ENCODE results near the gene MEIS2. TPM values are rescaled to one million over a fixed set of nuclear protein-coding genes. Genes with fewer than 3 reads are reported as not detected.

The MEIS2 gene
- total RNA-seq, 2 experiments from 2014 or later = not detected

DNA sequence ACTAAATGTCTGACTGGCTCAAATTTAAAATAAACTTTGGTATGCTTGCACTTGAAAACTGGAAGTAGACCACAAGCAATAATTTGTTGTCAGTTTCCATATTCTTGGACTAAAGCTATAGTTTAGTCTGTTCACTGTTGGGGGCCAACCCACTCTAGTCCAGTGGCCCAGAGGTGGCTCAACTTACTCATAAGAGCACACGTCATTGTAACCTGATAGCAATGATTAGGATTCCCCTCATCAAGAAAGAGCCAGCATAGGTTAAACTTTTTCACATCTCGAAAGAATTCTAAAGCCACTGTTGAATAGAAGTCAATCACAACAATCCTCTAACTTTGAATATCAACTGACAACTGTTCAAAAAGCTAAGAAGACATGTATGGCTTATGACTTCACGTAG lies 147.0 kb downstream of the MEIS2 start:
- no peaks in the 10 kb centered on the region for H3K36me3 Mint-ChIP-seq (ENCODE audit: low read depth)
- CTCF ChIA-PET = no interaction called here
- H3K4me1 Mint-ChIP-seq = no peaks in the 10 kb centered on the region
- no peaks in the 10 kb centered on the region for H3K9me3 Mint-ChIP-seq
- DNase-seq = no peak
- no peak overlapping the region for H3K27ac Mint-ChIP-seq
- POLR2A ChIA-PET = no interaction called here
- no peaks in the 10 kb centered on the region for H3K27me3 Mint-ChIP-seq
- H3K4me3 Mint-ChIP-seq = no peak overlapping the region

DNA sequence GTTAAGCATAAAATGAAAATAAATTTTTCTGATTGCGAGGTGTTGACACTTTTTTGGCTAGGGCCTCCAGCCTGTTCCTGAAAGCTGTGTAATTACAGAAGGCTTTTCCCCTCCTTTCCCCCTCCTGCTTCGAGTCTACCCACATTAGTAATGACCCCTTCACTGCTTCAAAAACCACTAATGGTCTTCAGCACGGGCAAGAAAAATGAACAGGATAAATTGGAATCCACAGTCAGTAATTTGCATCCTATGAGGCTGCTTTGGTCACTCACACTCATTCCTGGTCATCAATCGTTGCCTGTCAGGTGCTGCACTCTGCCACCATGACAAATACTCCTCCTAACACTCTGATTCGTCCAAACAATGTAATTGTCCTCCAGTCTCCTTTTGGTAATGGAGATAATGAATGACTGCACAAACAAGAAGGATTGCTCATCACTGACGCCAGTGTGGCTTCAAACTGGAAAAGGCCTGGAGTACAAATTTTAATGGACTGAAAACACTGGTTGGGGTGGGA lies 148.6 kb downstream of the MEIS2 start:
- H3K27ac Mint-ChIP-seq = no peak overlapping the region

DNA sequence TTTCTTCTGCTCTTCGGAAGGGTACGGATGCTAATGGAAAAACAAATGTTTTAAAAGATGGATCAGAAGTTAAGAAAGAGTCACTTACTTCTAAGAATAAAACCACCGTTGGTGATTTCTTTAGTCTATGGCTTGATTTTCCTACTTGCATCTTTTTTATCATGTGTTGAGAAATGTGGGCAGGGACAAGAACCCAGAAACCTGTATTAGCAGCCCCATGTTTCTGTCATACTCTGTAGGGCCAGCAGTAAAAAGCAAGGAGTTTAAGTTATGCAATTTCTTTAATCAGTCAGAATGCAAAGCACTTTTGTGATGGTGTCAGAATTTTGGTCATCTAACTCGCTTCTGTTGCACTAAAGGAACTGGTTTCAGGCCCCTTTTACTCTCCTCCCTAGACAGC lies 150.0 kb downstream of the MEIS2 start:
- Mint-ChIP-seq H3K27me3 (no peaks in the 10 kb centered on the region), H3K4me1 (no peaks in the 10 kb centered on the region), H3K36me3 (ENCODE audit: low read depth) (no peaks in the 10 kb centered on the region), H3K27ac (no peak overlapping the region), H3K4me3 (no peak overlapping the region), H3K9me3 (no peaks in the 10 kb centered on the region)
- POLR2A ChIA-PET = no interaction called here
- no peak for DNase-seq
- CTCF ChIA-PET = no interaction called here

More for the DNA sequence above, 148.6 kb downstream of the MEIS2 start:
- H3K27me3 Mint-ChIP-seq = no peaks in the 10 kb centered on the region
- H3K4me1 Mint-ChIP-seq = no peaks in the 10 kb centered on the region
- no peak overlapping the region for H3K4me3 Mint-ChIP-seq
- no peak for DNase-seq
- H3K9me3 Mint-ChIP-seq = no peaks in the 10 kb centered on the region
- no peaks in the 10 kb centered on the region for H3K36me3 Mint-ChIP-seq (ENCODE audit: low read depth)
- POLR2A ChIA-PET = no interaction called here
- CTCF ChIA-PET = no interaction called here

DNA sequence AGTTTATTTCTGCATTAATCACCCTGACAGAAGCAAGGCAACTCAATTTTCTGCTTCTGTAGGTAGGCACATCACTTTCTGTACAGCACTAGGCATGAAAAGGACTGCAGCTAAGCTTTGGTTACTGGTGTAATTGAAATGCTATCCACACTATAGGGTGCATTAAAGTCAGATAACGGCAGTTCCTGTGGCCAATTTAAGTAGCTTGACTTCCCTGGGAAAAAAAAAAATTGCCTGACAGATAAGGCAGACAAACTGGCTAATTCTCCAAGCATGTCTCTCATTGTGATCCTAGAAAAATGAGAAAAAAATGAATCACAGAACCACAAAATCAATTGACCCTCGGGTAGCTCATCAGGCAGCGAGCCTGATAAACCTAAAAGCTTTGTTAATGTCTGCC lies 151.4 kb downstream of the MEIS2 start:
- H3K4me1 Mint-ChIP-seq = no peaks in the 10 kb centered on the region
- CTCF ChIA-PET = interaction anchor here (0.6 kb wide), 1 partner anchor 14 kb away, joined by 3 read pairs; no protein-coding TSS in a partner anchor
- no peaks in the 10 kb centered on the region for H3K27me3 Mint-ChIP-seq
- H3K4me3 Mint-ChIP-seq = no peak overlapping the region
- POLR2A ChIA-PET = no interaction called here
- H3K36me3 Mint-ChIP-seq (ENCODE audit: low read depth) = no peaks in the 10 kb centered on the region
- DNase-seq = no peak
- no peak overlapping the region for H3K27ac Mint-ChIP-seq
- H3K9me3 Mint-ChIP-seq = no peaks in the 10 kb centered on the region

DNA sequence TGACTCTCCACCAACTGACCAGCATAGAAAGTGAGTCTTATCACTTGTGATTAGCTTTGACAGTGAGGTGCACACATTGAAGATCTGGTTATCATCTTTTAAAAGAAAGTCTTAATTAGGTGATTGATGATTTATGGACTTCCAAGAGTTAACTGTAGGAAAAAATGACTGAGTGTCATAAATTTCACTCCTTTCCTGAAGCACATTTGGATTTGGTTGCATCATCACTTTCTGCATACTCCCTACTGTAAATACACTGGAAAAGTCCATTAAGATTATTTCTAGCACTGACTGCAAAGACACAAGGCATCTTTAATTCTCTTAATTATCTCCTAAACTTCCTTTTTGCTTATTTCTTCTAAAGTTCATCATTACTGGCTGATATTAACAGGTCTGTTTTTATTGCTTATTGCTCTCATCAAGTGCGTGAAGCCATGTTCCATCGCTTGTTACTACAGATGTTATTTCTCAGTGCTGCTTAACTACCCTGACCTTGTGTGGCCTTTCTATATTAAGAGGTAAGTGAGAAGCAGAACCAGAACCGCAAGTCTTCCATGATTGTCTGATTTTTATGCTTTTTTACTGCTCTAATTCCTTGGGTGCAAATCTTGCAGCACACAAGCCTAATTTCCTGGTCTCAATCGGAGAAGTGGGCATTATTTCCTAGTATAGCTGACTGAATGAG lies 153.2 kb downstream of the MEIS2 start:
- no peaks in the 10 kb centered on the region for H3K9me3 Mint-ChIP-seq

DNA sequence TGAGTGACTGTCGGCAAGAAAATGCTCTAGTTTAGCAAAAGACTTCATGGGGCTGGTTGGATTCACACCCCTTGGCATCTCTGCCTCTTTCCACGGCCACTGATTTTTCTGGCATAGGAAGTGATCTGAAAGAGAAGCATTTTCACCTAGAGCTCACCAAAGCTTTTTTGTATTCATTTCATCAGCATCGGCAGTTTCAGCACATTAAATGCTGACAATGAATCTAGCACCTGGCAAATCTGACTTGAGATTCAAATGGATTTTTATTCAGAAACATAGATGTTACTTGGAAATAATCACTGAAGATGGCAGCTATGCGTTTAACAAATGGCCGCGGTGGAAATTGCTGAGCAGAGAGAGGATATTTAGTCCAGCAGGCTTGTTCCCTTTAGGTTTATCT lies 155.9 kb downstream of the MEIS2 start:
- Mint-ChIP-seq H3K27ac (no peak overlapping the region), H3K4me1 (no peaks in the 10 kb centered on the region), H3K4me3 (no peak overlapping the region), H3K27me3 (no peaks in the 10 kb centered on the region), H3K36me3 (ENCODE audit: low read depth) (no peaks in the 10 kb centered on the region), H3K9me3 (no peaks in the 10 kb centered on the region)
- no peak for DNase-seq
- CTCF ChIA-PET = no interaction called here
- POLR2A ChIA-PET = no interaction called here

More for the DNA sequence above, 153.2 kb downstream of the MEIS2 start:
- Mint-ChIP-seq H3K4me1 (no peaks in the 10 kb centered on the region), H3K27ac (no peak overlapping the region), H3K27me3 (no peaks in the 10 kb centered on the region), H3K36me3 (ENCODE audit: low read depth) (no peaks in the 10 kb centered on the region), H3K4me3 (no peak overlapping the region)
- DNase-seq = no peak
- CTCF ChIA-PET = no interaction called here
- POLR2A ChIA-PET = no interaction called here

DNA sequence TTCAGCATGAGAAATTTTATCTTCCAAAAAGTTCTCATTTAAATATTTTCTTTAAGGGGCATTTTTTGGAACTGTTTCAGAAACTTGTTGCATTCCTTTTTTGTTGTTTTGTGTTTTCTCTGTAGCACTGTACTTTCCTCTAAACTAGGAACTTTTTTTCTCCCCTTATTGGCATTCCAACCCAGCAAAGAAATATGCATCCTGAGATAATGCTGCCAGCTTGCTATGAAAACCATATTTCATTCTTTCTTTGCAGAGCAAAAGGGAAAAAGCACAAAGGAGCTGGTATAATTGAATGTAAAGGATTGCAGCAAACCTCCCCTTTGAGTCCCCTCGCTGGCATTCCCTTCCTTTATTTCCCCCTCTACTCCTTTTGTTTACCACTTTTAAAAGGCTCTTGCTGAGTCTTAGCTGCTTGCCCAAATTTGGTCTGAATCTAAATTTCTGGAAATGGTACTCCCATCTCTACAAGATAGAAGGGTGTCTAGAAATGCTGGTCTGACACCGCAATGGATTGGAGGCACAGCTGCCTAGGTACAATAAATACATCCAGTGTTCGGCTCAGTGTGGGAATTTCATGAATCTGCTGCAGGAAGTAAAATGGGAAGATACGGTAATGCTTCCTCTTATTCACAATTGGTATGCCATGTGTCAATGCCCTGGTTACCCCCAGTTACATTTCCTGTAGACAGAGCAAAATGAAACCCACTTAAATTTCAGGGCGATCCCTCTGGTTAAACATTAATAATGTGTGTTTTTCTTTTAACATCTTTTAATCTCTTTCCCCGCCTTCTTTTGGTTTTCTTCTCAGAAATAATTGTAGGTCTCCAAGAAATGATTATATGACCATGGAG lies 156.6 kb downstream of the MEIS2 start:
- Mint-ChIP-seq H3K4me3 (no peak overlapping the region), H3K27me3 (no peaks in the 10 kb centered on the region), H3K4me1 (no peaks in the 10 kb centered on the region), H3K36me3 (ENCODE audit: low read depth) (no peaks in the 10 kb centered on the region), H3K9me3 (peaks cover 6% of the 10 kb centered on the region), H3K27ac (no peak overlapping the region)
- ChIA-PET POLR2A (no interaction called here), CTCF (no interaction called here)
- no peak for DNase-seq

DNA sequence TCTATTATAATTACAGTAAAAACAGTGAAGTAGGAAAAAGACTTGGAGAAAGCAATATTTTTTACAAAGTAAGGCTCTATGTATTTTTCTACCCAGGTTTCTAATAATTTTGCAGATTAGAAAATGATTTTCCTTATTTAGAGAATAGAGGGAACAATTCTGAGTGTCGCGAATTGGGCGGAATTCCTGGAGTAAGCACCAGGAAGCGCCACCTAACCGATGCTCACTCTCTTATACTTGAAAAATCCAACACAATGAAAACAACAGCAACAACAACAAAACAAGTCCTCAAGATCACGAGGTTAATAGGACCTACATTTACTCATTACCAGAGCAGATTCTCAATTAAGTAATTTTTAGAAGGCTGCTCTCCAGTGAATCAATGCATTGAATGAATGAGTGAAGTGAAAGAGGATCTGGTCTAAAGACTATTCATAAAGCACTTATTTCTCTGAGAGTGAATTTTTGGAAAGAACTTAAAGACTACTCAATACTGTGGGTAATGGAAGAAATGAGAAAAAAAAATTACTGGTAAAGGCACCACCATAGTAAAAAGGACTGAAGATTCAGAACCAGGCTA lies 158.0 kb downstream of the MEIS2 start:
- no peak overlapping the region for H3K27ac Mint-ChIP-seq
- CTCF ChIA-PET = no interaction called here
- no peaks in the 10 kb centered on the region for H3K27me3 Mint-ChIP-seq
- POLR2A ChIA-PET = interaction anchor here (0.6 kb wide), 1 partner anchor 806 kb away, joined by 4 read pairs; no protein-coding TSS in a partner anchor
- DNase-seq = no peak
- no peaks in the 10 kb centered on the region for H3K36me3 Mint-ChIP-seq (ENCODE audit: low read depth)
- H3K4me1 Mint-ChIP-seq = no peaks in the 10 kb centered on the region
- H3K9me3 Mint-ChIP-seq = peaks cover 6% of the 10 kb centered on the region
- H3K4me3 Mint-ChIP-seq = no peak overlapping the region

DNA sequence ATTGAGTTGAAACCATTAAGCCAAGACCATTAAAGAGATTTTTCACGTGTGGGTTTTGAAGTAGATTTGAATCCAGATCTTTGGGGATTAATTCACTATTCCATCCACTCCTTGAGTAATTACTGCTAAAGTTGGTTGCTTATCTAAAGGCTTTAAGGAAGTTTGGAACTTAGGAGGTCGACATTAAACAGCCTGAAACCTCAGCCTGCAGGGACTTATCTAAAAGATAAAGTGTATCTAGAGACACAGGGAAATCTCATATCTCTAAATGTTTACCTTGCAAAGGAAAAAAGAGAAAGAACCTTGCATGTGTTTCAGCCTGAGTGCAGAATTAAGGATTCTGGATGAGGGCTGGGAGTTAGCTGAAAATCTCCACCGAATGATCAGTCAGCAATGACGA lies 158.6 kb downstream of the MEIS2 start:
- H3K27ac Mint-ChIP-seq = no peak overlapping the region
- H3K4me3 Mint-ChIP-seq = no peak overlapping the region
- CTCF ChIA-PET = no interaction called here
- POLR2A ChIA-PET = interaction anchor here (0.6 kb wide), 1 partner anchor 807 kb away, joined by 4 read pairs; no protein-coding TSS in a partner anchor
- H3K27me3 Mint-ChIP-seq = no peaks in the 10 kb centered on the region
- H3K36me3 Mint-ChIP-seq (ENCODE audit: low read depth) = no peaks in the 10 kb centered on the region
- no peaks in the 10 kb centered on the region for H3K4me1 Mint-ChIP-seq
- DNase-seq = no peak
- peaks cover 6% of the 10 kb centered on the region for H3K9me3 Mint-ChIP-seq

DNA sequence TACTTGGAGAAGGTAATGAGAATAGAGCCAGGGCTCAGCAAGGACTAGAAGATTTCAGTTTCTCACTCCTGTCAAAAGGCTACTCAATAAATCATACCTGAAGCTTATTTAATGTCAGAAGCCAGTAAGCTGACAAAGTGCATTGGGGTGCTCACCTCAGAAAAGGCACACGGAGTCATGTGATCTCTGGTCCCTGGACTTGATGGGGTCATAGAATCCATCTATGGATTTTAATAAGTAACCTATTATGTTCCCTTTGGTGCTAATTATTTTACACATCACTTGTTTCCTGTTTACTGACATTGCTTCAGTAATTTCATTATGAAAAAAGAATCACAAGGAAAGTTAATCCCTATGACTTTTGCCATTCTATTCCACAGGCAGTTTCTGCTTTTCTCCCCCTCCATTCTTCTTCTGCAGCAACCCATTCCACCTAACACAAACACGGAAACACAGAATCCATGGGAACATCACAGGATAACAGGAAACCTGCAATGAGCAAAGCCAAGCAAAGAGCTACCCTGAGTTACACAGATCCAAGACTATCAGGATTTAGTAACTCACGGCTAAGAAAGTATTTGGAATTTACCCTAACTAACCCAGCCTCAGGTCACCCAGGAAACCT lies 159.6 kb downstream of the MEIS2 start:
- DNase-seq = no peak
- Mint-ChIP-seq H3K27ac (no peak overlapping the region), H3K36me3 (ENCODE audit: low read depth) (no peaks in the 10 kb centered on the region), H3K4me1 (no peaks in the 10 kb centered on the region), H3K27me3 (no peaks in the 10 kb centered on the region), H3K9me3 (peaks cover 6% of the 10 kb centered on the region), H3K4me3 (no peak overlapping the region)
- ChIA-PET POLR2A (no interaction called here), CTCF (no interaction called here)

DNA sequence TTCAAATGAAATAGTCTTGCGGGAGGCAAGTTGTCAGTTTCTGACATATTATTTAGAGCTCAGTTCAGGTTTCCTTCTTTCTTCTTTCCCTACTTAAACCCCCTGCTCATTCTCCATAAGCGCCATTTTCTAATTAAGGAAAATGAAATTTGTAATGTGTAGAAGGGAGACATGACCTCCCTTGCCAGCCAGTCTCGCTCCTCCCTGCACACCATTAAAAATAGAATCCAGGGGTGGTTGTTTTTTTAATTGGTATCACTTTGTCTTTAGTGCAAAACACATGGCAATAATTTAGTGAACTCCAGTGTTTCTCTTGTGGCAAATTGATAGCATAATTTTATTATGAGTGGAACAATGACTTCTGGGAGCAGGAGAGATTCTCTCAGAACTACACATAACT lies 160.1 kb downstream of the MEIS2 start:
- peaks cover 6% of the 10 kb centered on the region for H3K9me3 Mint-ChIP-seq
- DNase-seq = no peak
- H3K4me1 Mint-ChIP-seq = no peaks in the 10 kb centered on the region
- H3K36me3 Mint-ChIP-seq (ENCODE audit: low read depth) = no peaks in the 10 kb centered on the region
- ChIA-PET CTCF (no interaction called here), POLR2A (no interaction called here)
- no peak overlapping the region for H3K27ac Mint-ChIP-seq
- no peaks in the 10 kb centered on the region for H3K27me3 Mint-ChIP-seq
- no peak overlapping the region for H3K4me3 Mint-ChIP-seq

DNA sequence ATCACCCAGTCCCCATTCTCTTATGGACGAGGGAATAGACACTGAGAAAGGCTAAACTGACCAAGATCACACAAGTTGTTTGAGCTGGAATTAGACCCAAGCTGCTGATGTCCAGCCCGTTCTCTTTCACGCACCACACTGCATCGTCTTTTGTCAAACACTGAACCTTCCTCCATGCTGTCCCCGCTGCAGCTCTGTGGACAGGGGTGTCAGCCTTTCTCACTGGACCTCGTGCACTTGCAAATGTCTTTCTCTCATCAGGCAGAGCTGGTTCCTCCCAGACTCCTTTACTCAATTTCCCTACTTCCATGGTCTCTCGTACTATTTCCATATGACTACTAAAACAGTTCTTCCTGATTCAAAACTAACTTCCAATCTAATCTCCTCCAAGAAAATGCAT lies 161.6 kb downstream of the MEIS2 start:
- Mint-ChIP-seq H3K36me3 (ENCODE audit: low read depth) (no peaks in the 10 kb centered on the region), H3K27ac (no peak overlapping the region), H3K4me3 (no peak overlapping the region), H3K4me1 (no peaks in the 10 kb centered on the region), H3K27me3 (no peaks in the 10 kb centered on the region), H3K9me3 (peaks cover 6% of the 10 kb centered on the region)
- no peak for DNase-seq
- ChIA-PET POLR2A (no interaction called here), CTCF (no interaction called here)

DNA sequence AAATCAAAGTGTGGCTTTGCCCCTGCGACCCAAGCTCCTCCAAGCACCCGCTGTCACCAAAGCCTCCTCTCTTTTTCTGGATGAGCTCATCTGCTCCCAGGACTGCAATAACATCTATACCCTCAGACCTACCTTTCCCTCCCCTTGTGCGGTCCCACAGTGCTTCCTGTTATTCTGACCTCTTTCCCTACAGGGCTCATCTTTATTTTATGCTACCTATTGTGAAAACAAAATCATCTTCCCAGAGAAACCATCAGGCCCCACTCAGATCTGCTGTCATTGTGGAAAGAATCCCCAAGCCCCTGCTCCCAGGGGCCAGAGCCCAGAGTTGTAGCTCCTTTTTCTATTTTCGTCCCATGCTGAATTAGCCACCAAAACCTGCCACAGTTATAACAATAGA lies 162.2 kb downstream of the MEIS2 start:
- Mint-ChIP-seq H3K4me1 (no peaks in the 10 kb centered on the region), H3K27ac (no peak overlapping the region), H3K36me3 (ENCODE audit: low read depth) (no peaks in the 10 kb centered on the region), H3K4me3 (no peak overlapping the region), H3K27me3 (no peaks in the 10 kb centered on the region), H3K9me3 (peaks cover 6% of the 10 kb centered on the region)
- no peak for DNase-seq
- CTCF ChIA-PET = no interaction called here
- POLR2A ChIA-PET = no interaction called here
